PC-9 (cell line): ENCODE data around the gene ABHD8.

Experiments used
- CTCF ChIP-seq: fragments of 200-600 bp; sonication (generic); conservative IDR thresholded peaks from 2 replicates; pipeline ENCODE4 v1.6.1; 2017; ENCODE audit warnings: mixed run types, antibody characterized with exemption, mild to moderate bottlenecking, moderate library complexity
- EZH2 ChIP-seq: fragments of 200-600 bp; sonication (generic); IDR thresholded peaks from 2 replicates; pipeline ENCODE4 v1.8.0; 2017; ENCODE audit warnings: antibody characterized with exemption, low read depth

DNA sequence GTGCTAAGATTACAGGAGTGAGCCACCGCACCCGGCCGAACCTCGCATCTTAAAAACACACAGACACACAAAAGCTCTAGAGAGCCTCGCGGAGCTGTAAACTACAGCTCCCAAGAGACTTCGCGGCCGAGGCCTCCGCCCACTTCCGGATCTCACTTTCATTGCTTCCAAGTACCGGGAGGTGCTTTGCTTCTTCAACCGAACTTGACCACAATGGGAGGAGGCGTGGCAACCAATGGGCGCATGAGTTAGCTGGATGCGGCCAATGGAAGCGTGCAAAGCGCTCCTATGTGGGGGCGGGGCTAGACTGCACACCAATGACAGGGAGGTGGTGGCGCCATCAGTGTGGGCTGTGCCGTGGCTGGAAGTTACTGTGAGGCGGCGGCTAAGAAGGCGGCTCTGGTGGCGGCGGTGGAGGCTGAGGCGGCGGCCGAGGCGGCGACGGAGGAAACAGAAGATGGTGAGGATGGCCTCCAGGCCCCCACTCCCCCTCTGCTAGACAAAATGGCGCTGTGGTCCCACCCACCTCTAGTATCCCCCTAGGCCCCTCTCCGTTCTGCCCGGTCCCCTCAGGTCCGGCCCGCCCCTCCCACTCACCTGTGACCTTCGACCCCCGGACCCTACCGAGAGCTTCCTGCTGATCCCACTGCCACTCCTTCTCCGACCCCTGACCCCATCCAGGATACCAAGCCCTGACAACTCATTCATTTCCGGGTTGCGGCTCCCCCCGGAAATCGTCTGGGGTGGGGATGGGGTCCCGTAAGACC, 6.2 kb upstream of the ABHD8 start, which contains the start of gene DDA1:
- TF ChIP-seq CTCF (no peak), EZH2 (no peak)
